GM23338 (cell line): ENCODE measurements around the gene INPP4B.

Source experiments
- CREB1 ChIP-seq: fragments of 250-450 bp; sonication (Bioruptor Pico); IDR thresholded peaks from 2 replicates; pipeline ENCODE4 v1.5.0; 2020; ENCODE audit warnings: low read depth, mild to moderate bottlenecking, moderate library complexity
- CTCF ChIP-seq, 2 experiments: fragments of 200-600 bp in 1 of 2; sonication (generic) in 1 of 2; conservative IDR thresholded peaks; 2 replicates each; pipeline versions ENCODE4 v1.5.1 to v1.6.1; 2016 to 2017; ENCODE audit warnings: antibody characterized with exemption in 2 of 2, low read depth in 2 of 2, mild to moderate bottlenecking in 2 of 2, moderate library complexity in 1 of 2
- ETS1 ChIP-seq: IDR thresholded peaks from 2 replicates; pipeline ENCODE4 v1.6.1; 2016; ENCODE audit warnings: antibody characterized with exemption
- EZH2 ChIP-seq: fragments of 200-600 bp; sonication (generic); IDR thresholded peaks from one replicate; pipeline ENCODE4 v1.8.0; 2017; ENCODE audit warnings: antibody characterized with exemption, mild to moderate bottlenecking, low read depth; ENCODE audit not compliant: unreplicated experiment
- EZH2phosphoT487 ChIP-seq: fragments of 200-600 bp; sonication (generic); IDR thresholded peaks from one replicate; pipeline ENCODE4 v1.8.1; 2018; ENCODE audit warnings: antibody characterized with exemption; ENCODE audit not compliant: unreplicated experiment
- JUNB ChIP-seq: IDR thresholded peaks from one replicate; pipeline ENCODE4 v1.6.1; 2016; ENCODE audit warnings: antibody characterized with exemption; ENCODE audit not compliant: unreplicated experiment
- NANOG ChIP-seq: IDR thresholded peaks from 2 replicates; pipeline ENCODE4 v1.6.1; 2016; ENCODE audit warnings: antibody characterized with exemption, borderline replicate concordance
- POLR2AphosphoS5 ChIP-seq: IDR thresholded peaks from 2 replicates; pipeline ENCODE4 v1.6.1; 2016; ENCODE audit warnings: antibody characterized with exemption, low read depth
- REST ChIP-seq: IDR thresholded peaks from one replicate; pipeline ENCODE4 v1.6.1; 2018; ENCODE audit warnings: antibody characterized with exemption; ENCODE audit not compliant: unreplicated experiment
- STAT1 ChIP-seq: IDR thresholded peaks from one replicate; pipeline ENCODE4 v1.6.1; 2016; ENCODE audit warnings: antibody characterized with exemption; ENCODE audit not compliant: unreplicated experiment
- ZNF114 ChIP-seq: fragments of 250-450 bp; sonication (Bioruptor Pico); IDR thresholded peaks from 2 replicates; pipeline ENCODE4 v1.5.0; 2020; ENCODE audit warnings: mild to moderate bottlenecking, moderate library complexity
- ZNF331 ChIP-seq: fragments of 250-450 bp; sonication (Bioruptor Pico); IDR thresholded peaks from 2 replicates; pipeline ENCODE4 v1.5.0; 2020; ENCODE audit warnings: low read depth, mild to moderate bottlenecking, moderate library complexity
- ZNF462 ChIP-seq: fragments of 250-450 bp; sonication (Bioruptor Pico); IDR thresholded peaks from 2 replicates; pipeline ENCODE4 v1.5.0; 2020; ENCODE audit warnings: mild to moderate bottlenecking, moderate library complexity

GRCh38 chr4:142104041-142104440 lies 742.1 kb downstream of the INPP4B start:
- no peak for TF ChIP-seq CTCF (conservative IDR thresholded peaks at IDR 0.05; ENCODE audit: low read depth in 2 of 2)
- TF ChIP-seq EZH2: no peak
- no peak for TF ChIP-seq POLR2AphosphoS5
- TF ChIP-seq REST: no peak
- TF ChIP-seq EZH2phosphoT487: no peak
- no peak for TF ChIP-seq CREB1 (CRISPR knock-in tag)
- TF ChIP-seq NANOG: no peak
- TF ChIP-seq ZNF331 (CRISPR knock-in tag): no peak
- TF ChIP-seq ETS1: no peak
- TF ChIP-seq ZNF114 (CRISPR knock-in tag): no peak
- no peak for TF ChIP-seq JUNB
- TF ChIP-seq STAT1: no peak
- no peak for TF ChIP-seq ZNF462 (CRISPR knock-in tag)
